ENCODE data around the gene GRIP1. TPM values are rescaled to one million over a fixed set of nuclear protein-coding genes. Genes with fewer than 3 reads are reported as not detected.

The GRIP1 gene
- total RNA-seq, 2 donors from 2014 or later: 5.2 to 19.5 TPM

DNA sequence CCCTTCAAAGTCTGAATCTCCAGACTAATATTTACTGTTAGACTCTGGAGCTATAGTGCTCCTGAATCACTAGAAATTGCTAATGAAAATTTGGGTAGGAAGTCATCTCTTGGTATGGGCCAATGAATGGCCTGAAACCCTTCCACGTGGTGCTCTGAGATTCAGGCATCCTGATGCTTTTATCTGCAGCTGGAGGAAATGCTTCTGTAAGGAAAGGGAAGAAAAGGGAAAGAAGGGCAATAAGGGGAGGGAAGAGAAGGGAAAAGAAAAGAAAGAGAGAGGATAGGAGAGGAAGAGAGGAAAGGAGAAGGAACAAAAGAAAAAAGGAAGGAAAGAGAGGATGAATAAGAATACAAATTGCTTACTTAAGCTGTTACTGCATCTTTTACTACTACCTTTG is 182.3 kb downstream of the GRIP1 start:
- no peaks in the 10 kb centered on the region for H3K27me3 ChIP-seq (replicated peaks; ENCODE audit: insufficient read depth)
- H3K27ac ChIP-seq: no peak overlapping the region
- 34% methylated on average over 1 of the region's 1 CpG for WGBS
- H3K9me3 ChIP-seq: no peaks in the 10 kb centered on the region
- TF ChIP-seq POLR2A (IDR thresholded peaks at IDR 0.05): no peak
- H3K36me3 ChIP-seq: no peaks in the 10 kb centered on the region
- no peaks in the 10 kb centered on the region for H3K4me1 ChIP-seq (replicated peaks)
- intact Hi-C loops (cut with DNase I): no loop called here
- H3K4me3 ChIP-seq: no peak overlapping the region
- no peak for DNase-seq (ENCODE audit: low spot score)

DNA sequence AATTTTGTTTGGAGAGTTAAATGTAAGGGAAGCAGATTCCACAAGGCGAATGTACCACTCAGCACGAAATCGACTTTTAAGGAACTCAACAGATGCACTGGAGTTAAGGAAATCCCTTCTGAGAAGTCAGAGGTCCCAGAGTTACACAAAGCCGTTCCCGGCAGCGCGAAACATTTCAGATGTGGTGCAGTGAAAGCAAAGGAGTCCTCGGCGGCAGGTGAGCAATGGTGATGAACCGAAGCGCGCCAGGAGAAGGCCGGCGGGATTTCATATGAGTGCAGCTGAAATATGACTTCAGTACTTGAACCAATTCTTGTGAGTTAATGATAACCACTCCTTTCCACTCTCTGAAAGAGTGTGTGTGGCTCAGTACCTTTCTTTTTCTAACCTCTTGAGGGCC is 183.2 kb downstream of the GRIP1 start:
- Histone ChIP-seq H3K4me1 (replicated peaks) (no peaks in the 10 kb centered on the region), H3K36me3 (no peaks in the 10 kb centered on the region), H3K27ac (no peak overlapping the region), H3K4me3 (no peak overlapping the region), H3K9me3 (no peaks in the 10 kb centered on the region), H3K27me3 (replicated peaks; ENCODE audit: insufficient read depth) (no peaks in the 10 kb centered on the region)
- TF ChIP-seq, protein P1, sequence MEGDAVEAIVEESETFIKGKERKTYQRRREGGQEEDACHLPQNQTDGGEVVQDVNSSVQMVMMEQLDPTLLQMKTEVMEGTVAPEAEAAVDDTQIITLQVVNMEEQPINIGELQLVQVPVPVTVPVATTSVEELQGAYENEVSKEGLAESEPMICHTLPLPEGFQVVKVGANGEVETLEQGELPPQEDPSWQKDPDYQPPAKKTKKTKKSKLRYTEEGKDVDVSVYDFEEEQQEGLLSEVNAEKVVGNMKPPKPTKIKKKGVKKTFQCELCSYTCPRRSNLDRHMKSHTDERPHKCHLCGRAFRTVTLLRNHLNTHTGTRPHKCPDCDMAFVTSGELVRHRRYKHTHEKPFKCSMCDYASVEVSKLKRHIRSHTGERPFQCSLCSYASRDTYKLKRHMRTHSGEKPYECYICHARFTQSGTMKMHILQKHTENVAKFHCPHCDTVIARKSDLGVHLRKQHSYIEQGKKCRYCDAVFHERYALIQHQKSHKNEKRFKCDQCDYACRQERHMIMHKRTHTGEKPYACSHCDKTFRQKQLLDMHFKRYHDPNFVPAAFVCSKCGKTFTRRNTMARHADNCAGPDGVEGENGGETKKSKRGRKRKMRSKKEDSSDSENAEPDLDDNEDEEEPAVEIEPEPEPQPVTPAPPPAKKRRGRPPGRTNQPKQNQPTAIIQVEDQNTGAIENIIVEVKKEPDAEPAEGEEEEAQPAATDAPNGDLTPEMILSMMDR (IDR thresholded peaks at IDR 0.05): no peak
- TF ChIP-seq POLR2A (IDR thresholded peaks at IDR 0.05) (no peak), POLR2AphosphoS5 (IDR thresholded peaks at IDR 0.05) (no peak)
- DNase-seq (ENCODE audit: low spot score): no peak
- whole genome bisulfite sequencing: 95% methylated on average over 14 of the region's 14 CpGs
- intact Hi-C loops (cut with DNase I): no loop called here

DNA sequence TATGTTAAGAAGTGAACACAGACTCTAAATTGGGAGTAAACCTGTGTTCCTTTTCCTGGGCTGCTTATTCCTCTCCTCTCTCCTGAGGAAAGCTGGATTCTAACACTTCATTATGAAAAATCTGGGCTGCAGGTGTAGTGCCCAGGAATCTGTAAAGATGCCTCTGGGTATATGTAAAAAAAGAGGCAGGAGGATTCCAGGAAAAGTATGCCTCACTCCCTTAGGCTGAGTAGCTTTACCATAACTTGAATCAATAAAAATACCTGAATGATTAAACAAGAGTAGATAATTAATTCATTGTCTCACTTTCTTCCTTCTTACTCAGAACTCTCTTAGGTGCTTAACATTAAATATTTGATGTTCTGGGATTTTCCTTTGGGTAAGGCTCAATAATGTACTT is 185.1 kb downstream of the GRIP1 start:
- DNase-seq (ENCODE audit: low spot score): no peak
- no peak overlapping the region for H3K27ac ChIP-seq
- H3K36me3 ChIP-seq: no peaks in the 10 kb centered on the region
- TF ChIP-seq POLR2A (IDR thresholded peaks at IDR 0.05) (no peak), POLR2AphosphoS5 (IDR thresholded peaks at IDR 0.05) (no peak)
- TF ChIP-seq, protein P1 (IDR thresholded peaks at IDR 0.05): no peak
- H3K27me3 ChIP-seq (replicated peaks; ENCODE audit: insufficient read depth): no peaks in the 10 kb centered on the region
- H3K4me1 ChIP-seq (replicated peaks): no peaks in the 10 kb centered on the region
- H3K4me3 ChIP-seq: no peak overlapping the region
- intact Hi-C loops (cut with DNase I): no loop called here
- no peaks in the 10 kb centered on the region for H3K9me3 ChIP-seq

DNA sequence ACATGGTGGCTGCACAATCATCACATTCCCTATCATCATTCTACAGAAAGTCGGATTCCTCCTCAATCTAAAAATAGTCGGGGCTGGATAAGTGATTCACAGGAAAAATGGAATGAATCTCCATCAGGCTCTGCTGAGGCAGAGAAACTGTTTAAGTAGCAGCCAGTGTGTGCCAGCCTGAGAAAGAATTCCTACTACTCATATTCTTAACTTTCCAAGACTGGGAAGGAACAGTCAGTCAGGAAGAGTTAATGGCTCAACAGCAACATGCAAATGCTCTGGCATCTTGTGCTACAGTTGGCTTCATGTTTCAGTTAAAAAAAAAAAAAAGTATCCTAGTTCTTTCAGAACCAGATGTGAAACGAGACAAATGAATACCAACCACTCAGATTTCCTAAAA is 187.0 kb downstream of the GRIP1 start:
- DNase-seq (ENCODE audit: low spot score): no peak
- intact Hi-C loops (cut with DNase I): no loop called here
- Histone ChIP-seq H3K9me3 (no peaks in the 10 kb centered on the region), H3K36me3 (no peaks in the 10 kb centered on the region), H3K4me3 (no peak overlapping the region), H3K27ac (no peak overlapping the region), H3K4me1 (replicated peaks) (no peaks in the 10 kb centered on the region), H3K27me3 (replicated peaks; ENCODE audit: insufficient read depth) (no peaks in the 10 kb centered on the region)
- 53% methylated on average over 3 of the region's 3 CpGs for WGBS
- TF ChIP-seq POLR2AphosphoS5 (IDR thresholded peaks at IDR 0.05): no peak
- TF ChIP-seq, protein P1 (IDR thresholded peaks at IDR 0.05): no peak
- TF ChIP-seq POLR2A (IDR thresholded peaks at IDR 0.05): no peak

DNA sequence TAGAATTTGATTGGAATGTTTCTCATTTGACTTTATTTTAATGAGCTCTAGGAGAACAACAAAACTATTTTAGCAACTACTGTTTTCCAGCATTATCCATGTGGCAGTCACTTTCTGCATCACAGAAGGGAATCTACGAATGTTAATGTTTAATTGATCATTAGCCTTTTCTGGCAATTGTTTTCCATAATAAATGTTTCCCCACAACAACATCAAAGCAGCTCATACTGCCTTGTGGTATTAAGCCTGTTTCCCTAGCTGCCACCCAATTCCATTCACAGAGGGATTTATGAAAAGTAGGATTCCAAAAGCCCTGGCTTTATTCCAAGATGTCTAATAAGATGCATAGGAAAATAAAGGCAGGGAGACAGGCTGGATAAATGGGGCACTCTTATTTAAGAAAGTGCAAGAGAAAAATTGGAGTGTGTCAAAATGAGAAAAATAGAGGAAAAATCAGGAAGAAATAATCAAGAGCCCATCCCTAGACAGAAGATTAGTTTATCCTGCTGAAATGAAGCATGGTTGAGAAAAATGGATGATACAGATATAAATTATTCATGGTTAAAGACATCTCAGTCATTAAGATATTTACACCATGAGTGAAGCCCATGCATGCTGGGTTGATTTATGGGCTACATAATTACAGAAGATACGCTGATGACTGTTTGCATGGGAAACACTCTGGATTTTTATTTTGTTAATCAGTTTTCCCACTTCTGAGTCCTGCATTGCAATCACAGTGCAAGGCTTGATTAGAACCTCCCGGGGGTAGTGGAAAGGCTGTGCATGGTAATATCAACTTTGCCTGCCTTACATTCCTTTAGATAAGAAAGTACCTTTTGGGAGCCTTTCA is 196.3 kb downstream of the GRIP1 start:
- Histone ChIP-seq H3K9me3 (no peaks in the 10 kb centered on the region), H3K36me3 (no peaks in the 10 kb centered on the region), H3K27ac (no peak overlapping the region), H3K4me3 (no peak overlapping the region), H3K27me3 (replicated peaks; ENCODE audit: insufficient read depth) (no peaks in the 10 kb centered on the region), H3K4me1 (replicated peaks) (no peaks in the 10 kb centered on the region)
- 74% methylated on average over 3 of the region's 3 CpGs for WGBS
- TF ChIP-seq, protein P1 (IDR thresholded peaks at IDR 0.05): no peak
- TF ChIP-seq POLR2AphosphoS5 (IDR thresholded peaks at IDR 0.05): no peak
- no peak for TF ChIP-seq POLR2A (IDR thresholded peaks at IDR 0.05)
- intact Hi-C loops (cut with DNase I): no loop called here
- DNase-seq (ENCODE audit: low spot score): no peak

Data from prostate gland (tissue), 2 donors.